CD4-positive, alpha-beta T cell treated with Interleukin-4 for 1 hour (primary cell): ENCODE results near the gene CAVIN1.
"Not testable (repeated sequence)": the region's sequence is repeated elsewhere in the genome, so short reads cannot be mapped to it uniquely, and the experiment has no call there.

ENCODE experiments used
- DNase-seq, 2 donors: peaks; one replicate each; pipeline ENCODE4 v3.0.0-alpha.2; 2020 to 2022

Gene CAVIN1

DNA sequence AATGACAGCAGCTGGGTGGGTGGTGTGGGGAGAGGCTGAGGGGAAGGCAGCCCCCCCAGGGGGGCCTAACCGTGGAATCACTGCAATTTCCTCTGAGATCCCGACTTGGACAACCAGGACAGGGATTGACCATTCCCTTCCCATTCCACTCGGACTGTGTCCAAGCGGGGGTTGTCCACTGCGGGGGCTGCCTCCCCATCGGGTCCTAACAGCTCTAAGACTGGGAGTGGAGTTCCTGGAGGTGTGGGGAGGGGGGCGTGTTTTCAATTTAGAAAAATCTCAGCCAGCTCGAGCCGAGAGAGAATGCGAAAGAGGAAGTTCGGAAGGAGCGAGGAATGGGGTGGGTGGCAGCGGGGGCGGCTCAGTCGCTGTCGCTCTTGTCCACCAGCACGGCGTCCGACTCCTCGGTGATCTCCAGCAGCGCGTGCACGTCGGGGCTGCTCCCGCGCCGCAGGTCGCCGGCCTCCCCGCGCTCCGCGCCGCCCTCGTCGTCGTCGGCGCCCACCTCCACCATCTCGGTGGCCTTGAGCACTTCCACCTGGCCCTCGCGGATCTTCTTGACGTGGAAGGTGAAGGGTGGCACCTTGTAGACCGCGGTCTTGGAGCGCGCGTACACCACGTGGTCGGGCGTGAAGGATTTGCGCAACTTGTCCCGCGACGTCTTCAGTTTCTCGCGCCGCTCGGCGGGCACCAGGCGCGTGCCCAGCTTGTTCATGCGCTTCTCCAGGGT lies 18.6 kb downstream of the CAVIN1 start:
- DNase-seq = no peak

DNA sequence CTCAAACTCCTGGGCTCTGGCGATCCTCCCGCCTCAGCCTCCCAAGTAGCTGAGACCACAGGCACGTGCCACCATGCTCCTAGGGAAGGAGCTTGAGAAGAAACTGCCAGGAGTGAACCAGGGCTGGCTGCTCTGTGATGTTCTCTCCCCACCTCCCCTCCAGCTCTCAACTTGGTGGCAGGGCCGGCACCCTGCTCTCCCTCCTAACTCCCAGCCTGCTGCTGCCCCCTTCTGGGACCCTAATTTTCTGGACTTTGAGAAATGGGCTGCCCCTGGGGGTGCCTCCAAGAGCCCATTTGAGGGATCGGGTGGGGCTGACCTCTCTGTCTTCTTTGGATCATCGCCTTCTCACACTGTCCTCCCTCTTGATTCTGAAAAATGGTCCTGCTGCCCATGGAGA lies 19.9 kb downstream of the CAVIN1 start:
- DNase-seq = peak; percentile 45 to 47

DNA sequence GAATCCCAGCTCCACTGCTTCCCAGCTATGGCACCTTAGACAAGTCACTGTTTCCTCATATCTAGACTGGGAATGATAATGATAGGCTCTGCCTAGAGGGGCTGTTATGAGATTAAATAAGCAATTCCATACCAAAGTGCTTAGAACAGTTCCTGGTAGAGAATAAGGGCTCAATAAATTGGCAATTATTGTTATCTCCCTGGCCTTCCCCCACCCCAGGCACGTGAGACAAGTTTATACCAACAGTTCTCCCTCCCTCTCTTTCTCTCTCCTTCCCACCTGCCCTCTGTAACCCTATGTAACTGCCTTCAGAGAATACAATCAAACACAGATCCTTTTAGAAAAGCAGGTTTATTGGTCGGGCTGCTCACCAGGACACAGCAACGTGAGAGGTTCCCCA lies 20.9 kb downstream of the CAVIN1 start:
- no peak for DNase-seq

DNA sequence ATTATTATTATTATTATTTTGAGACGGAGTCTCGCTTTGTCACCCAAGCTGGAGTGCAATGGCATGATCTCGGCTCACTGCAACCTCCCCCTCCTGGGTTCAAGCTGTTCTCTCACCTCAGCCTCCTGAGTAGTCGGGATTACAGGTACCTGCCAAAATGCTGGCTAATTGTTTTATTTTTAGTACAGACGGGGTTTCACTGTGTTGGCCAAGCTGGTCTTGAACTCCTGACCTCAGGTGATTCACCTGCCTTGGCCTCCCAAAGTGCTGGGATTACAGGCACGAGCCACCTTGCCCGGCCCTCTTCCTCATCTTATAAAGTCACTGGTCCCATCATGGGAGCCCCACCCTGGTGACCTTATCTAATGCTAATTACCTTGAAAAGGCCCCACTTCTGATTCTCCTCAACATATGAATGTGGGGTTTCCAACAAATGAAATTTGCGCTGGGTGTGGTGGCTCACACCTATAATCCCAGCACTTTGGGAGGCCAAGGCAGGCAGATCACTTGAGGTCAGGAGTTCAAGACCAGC lies 22.1 kb downstream of the CAVIN1 start:
- not testable (repeated sequence) for DNase-seq

DNA sequence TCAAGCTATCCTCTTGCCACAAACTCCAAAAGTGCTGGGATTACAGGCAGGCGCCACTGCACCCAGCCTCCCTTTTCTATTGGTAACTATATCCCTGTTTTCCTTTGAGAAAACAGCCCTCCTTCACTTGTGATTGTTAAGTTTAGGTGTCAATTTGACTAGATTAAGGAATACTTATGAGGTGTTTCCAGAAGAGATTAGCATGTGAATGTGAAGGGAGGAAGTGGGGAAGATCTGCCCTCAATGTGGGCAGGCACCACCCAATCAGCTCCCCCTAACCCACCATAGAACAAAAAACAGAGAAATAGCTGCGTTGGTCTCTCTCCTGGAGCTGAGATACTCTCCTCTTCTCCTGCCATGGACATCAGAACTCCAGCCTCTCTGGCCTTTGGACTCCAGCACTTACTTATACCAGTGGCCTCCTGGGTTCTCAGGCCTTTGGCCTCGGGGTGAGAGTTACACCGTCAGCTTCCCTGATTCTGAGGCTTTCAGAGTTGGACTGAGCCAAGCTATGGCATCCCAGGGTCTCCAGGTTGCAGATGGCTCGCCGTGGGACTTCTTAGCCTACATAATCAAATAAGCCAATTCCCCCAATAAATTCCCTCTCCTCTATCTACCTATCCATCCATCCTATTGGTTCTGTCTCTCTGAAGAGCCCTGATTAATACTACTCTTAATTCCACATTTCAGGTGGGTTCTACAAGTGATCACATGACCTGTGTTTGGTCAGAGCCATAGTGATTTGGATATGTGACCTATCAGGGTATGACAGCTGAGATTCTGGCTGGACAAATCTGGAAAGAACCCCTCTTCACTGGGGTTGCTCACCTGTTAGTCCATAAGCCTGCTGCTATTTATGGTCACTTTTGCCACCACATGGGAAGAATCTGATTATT lies 22.9 kb downstream of the CAVIN1 start:
- DNase-seq = no peak

DNA sequence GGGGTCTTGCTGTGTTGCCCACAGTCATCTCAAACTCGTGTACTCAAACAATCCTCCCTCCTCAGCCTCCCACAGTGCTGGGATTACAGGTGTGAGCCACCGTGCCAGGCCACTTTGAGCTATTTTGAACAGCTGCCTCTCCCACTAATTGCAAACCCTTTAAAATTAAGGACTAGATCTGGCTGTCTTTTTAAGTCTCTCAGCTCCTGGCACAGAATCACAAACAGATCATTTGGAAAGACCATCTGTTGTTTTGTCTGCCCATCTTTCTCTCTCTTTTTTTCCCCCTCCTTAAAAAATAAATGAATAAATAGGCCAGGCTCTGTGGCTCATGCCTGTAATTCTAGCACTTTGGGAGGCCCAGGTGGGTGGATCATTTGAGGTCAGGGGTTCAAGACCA lies 23.9 kb downstream of the CAVIN1 start:
- no peak for DNase-seq

DNA sequence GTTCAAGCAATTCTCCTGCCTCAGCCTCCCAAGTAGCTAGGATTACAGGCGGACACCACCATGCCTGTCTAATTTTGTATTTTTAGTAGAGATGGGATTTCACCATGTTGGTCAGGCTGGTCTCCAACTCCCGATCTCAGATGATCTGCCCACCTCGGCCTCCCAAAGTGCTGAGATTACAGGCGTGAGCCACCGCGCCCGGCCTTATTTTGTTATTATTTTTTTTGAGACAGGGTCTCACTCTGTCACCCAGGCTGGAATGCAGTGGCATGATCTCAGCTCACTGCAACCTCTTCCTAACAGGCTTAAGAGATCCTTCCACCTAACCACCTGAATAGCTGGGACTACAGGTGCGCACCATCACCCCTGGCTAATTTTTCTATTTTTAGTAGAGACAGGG lies 27.5 kb downstream of the CAVIN1 start:
- not testable (repeated sequence) for DNase-seq

DNA sequence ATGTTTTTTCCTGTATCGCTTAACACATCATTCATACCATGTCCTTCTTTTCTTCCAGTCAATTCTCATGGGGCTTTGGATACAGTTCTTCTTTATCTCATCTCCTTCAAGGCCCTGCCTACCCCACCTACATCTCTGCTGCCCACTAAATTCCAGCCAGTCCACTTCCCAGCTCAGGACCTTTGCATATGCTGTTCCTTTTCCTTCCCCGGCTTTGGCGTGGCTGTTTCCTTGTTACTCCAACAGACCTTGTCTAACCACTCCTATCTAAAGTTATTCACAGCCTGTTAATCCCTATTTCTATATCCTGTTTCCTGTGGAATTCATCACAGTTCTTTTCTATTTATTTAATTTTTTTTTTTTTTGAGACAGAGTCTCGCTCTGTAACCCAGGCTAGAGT lies 28.2 kb downstream of the CAVIN1 start:
- DNase-seq = no peak

DNA sequence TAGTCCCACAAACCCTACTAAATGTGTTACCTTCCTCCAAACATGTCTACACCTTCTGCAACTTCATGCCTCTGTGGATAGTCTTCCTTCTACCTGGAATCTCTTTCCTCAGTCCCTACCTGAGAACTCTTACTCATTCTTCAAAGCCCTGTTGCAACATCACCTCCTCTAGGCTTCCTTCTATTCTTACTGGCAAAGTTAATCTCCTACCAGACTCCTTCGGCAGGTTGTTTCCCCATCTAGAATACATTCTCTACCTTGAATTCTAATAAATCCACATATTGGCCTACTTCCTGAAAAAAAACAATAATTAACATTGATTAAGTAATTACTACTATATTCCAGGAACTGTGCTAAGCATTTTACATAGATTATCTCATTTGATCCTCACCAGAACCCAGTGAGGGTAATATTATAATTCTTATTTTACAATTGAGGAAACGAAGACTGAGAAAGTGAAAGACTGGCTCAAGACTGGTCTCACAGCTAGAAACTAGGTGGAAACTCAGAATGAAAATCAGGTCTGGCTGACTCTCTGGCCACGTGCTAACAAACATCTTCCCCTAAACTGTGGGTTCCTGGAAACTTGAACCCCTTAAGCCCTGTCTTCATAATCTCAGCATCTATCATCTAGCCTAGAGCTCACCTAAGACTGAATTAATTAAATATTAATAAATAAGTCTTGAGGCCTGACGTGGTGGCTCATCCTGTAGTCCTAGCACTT lies 30.2 kb downstream of the CAVIN1 start:
- no peak for DNase-seq

DNA sequence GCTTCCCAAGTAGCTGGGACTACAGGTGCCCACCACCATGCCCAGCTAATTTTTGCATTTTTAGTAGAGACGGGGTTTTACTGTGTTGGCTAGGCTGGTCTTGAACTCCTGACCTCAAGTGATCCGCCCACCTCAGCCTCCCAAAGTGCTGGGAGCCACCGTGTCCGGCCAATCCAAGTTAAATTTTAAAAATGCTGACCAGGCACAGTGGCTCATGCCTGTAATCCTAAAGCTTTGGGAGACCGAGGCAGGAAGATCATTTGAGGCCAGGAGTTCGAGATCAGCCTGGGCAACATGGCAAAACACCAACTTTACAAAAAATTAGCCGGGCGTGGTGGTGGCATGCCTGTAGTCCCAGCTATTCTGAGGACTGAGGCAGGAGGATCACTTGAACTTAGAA lies 31.6 kb downstream of the CAVIN1 start:
- DNase-seq = not testable (repeated sequence)

DNA sequence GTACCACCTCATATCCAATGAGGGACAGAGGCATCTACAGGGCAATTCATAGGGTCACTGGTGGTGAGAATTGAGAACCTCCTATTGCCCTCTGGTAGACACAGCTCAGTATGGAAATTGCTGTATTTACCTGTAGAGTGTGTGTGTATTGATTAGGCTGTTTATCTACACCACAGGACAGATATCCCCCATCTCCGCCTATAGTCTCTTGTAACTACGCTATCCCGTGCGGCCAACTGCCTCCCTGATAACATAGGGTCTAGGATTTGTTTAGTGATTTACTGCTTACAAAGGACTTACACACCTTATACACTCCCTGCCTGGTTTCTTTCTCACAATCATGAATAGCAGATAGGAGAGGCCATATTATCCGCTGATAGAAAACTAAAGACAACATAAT lies 33.2 kb downstream of the CAVIN1 start:
- no peak for DNase-seq

DNA sequence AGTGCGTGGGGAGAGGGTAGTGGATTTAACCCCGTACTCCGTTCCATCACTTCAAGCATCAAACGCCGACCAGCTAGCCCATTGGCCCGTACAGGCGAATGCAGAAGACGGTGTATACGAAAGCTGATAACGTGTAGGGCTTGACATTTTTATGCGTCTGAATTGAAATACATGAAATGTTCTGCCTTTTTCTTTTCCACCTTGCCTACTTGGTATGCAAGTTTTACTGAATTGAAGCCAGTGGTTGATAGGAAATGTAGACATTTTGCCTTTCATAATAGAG lies 34.0 kb downstream of the CAVIN1 start:
- no peak for DNase-seq

DNA sequence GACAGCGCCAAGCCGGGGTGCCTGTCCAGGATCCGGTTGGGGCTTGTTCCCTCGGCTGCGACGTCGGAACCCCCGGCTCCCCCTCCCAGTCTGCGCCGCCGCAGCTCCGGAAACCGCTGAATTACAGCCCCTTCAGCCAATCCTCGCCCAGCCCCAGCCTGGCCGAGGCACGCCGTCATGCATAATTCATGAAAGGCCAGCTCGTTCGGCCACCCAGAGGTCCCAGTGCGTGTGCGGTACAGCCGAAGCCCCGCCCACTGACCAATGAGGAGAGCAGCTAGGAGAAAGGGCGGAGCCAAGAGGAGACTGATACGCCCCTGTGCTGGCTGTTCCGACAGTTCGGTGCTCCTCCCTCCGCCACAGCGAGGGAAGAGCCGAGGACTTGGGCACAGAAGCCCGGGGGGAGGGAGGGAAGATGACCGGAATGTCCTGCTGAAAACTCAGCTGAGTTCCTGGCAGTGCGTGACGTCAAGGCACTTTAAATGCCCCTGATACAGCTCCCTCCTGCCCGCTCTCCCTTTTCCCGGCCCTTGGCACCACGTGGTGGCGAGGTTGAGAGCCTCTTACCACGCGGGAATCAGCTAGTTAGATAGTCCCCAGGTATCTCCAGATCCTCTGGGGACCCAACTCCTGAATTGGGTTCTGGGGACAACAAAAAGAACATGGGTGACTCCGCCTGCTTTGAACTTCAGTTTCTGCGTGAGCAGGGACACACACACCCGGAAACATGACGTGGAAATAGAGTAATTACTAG lies 34.5 kb downstream of the CAVIN1 start, which contains the start of gene STAT3:
STAT3 (minus strand) TSS at position 62 of the 754 bp plus-strand sequence. CDS start 39,926 bp downstream, outside the sequence.
- DNase-seq = peak; percentile 100

DNA sequence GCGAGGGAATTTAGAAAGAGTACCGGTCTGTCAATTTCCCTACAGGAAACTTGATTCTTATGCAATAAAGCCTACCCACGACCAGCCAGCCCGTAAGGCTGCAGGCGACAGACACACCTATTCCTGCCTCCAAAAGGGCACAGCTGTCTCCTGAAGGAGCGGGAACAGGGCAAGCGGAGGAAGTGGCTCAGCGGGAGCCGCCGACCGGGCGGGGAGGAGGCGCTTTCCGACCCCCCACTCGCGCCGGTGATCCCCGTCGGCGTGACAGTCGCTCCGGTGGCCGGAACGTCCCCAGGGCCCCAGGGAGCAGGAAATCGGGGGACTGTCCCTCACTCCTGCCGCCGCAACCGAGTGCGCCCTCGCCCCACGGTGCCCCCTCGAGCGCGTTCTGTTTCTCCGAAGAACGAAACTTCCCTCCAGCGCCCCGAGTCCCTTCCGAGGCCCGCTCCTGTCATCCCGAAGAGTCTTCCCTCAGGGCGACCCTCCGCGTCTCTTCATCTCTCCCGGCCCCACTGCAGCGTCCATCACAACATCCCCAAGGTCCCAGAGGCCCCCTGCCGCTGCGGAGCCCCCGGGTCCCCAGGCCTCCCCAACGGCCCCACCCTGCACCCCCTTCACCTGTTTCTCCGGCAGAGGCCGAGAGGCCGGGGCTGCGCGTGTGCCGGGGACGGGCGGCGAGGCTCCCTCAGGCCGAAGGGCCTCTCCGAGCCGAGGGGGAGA lies 35.2 kb downstream of the CAVIN1 start:
- DNase-seq = peak; percentile 22 to 43

DNA sequence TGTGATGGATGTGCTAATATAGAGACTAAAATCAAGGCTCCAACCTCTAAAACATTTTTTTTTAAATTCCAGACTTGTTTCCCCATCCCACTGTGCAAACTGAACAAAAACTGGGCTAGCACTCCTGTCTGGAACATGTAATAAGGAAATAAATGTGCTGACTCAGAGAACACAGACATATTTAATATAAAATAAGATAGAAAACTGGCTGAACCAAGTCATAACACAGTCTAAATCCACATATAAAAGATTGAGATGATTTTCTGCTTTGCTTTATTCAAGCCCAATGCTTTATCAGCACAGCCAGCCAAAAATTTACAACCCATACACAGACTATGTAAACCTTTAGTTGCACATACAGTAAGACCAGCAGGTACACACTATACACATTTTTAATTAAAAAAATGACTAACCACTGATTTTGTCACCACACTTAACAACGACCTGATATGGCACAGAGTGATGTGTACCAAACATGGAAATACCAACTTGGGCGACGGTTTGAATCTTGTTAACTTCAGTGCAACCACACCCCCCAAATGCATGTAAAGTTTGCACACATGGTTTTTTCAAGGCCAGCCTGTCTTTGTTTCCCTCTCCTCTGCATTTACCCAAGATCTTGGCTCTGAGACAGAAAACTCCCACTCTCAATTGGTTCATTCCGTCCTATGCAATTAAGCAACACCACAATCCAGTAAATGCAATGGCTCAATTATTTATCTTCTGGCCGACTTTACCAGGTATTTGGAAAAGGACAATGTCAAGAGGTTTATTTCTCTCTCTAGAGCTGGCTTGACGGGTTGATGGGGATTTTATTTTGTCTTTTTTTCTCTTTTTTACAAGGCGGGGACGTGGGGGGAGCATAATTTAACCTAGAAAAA lies 36.0 kb downstream of the CAVIN1 start:
- peak in 1 of 2 donors; percentile 38 for DNase-seq

DNA sequence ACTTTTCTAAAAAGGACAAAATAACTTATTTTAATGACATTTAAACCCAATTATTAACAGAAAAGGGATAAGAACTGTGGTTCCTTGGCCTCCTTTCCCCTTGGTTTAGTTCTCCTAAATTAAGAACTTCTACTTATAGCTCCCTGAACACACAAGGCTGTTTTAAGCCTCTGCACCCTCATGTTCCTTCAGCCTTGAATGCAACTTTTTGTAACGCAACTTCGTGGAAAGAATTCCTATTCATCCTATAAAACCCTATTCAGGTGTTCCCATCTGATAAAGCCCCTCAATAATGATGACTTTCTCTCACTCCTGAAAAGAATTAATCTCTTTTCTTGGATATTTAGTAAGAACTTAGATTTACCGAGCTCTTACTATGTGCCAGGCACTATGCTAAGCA lies 41.2 kb downstream of the CAVIN1 start:
- no peak for DNase-seq

DNA sequence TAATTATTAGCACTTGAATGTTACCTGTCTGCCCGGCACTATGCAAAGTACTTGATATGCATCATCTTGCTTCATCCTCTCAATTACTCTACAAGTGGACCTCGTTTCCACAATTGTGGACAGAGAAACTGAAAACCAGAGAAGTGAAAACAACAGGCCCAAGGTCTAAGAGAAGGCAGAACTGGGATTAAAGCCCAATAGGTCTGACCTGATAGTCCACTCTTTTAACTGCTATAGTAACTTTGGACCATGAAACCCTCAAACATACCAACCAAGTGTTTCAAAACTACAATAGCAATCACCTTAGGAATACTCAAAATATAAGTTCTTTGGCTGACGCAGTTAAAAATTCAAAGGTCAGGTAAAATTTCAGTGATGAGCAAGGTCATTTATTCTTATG lies 42.1 kb downstream of the CAVIN1 start:
- DNase-seq = no peak

DNA sequence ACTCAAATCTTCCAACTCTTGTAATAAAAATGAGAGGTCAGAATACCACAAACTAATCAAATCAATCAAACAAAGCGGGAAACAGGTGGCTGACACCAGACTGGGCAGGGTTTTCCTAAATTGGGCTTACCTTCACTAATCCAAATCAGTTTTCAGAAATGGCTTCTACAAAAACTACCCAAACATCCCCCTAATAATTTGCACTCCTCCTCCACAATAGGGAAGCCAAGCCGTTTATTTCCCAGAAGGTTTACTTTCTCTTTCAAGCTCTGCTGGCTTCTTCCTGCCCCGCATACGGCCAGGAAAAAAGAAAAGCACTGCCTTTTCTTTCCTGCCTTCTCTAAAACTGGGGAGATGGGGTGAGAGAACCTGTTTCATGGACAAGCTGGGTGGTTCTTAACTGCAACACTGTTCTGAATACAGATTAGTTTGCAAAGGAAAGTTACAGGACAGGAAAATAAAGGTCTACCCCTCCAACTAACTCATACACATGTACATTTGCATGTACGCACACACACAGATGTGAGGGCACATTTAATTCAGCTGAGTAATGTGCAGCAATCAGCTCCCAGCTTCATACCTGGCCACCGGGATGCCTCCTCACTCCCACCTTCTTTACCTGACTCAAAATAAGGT lies 44.0 kb downstream of the CAVIN1 start:
- peak in 1 of 2 donors; percentile 27 for DNase-seq

DNA sequence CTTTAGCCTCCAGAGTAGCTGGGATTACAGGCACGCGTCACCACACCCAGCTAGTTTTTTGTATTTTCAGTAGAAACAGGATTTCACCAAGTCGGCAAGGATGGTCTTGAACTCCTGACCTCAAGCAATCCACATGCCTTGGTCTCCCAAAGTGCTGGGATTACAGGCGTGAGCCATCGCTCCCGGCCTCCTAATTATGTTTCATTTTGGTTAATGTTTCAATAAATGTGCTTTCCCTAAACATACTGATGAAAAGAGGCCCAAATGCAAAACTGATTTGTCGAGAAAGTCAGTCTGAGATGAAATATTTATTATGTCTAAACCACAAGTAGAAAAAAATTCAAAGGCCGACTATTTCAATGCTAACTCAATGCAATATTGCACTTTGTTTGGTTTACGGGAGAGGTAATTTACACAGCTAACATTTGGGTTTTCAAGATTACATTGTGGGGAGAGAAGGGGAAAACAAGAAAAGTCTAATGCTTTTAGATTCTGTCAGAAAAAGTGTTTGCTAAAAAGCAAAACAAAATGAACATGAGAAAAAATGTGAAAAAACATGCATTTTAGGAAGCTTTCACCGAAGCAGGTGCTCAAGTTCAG lies 44.6 kb downstream of the CAVIN1 start:
- DNase-seq = no peak

DNA sequence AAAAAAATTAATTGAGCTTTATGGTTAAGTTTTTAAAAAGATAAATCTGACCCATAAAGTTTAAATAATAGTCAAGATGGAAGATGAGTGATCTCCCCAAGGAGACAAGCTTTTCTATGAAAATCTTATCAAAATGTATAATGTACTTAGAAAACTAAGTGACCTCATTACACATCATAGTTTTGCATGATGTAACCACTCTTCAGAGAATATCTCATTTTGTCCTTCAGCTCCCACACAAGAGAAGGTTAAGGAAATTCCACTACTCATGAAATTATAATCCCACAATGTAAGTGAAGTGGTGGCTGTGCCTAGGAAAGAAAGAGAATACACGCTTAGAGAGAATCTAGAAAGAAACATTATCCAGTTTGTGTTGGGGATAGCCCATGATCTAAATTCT lies 49.2 kb downstream of the CAVIN1 start:
- no peak for DNase-seq
